ENCODE measurements around the gene RANBP10.

DNA sequence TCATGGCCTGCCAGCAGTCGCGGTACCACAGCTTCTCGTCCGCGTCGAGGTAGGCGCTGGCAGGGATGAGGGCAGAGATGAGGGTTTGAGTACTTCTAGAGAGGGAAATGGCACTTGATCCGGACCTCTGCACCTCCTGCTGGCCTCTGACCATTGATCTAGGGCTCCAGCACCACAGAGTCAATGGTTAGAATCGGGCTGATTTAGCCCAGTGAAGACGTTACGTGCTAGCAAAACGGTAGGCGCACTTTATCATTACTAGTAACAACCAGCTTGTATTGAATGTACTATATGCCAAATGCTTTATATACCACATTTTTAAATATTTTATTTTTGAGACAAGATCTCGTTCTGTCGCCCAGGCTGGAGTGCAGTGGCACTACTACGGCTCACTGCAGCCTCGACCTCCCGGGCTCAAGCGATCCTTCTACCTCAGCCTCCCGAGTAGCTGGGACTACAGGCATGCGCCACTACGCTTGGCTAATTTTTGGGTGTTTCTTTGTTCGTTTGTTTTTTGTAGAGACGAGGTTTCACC is 855 bp upstream of the RANBP10 start:
- TF ChIP-seq, protein P1, sequence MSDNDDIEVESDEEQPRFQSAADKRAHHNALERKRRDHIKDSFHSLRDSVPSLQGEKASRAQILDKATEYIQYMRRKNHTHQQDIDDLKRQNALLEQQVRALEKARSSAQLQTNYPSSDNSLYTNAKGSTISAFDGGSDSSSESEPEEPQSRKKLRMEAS (IDR thresholded peaks at IDR 0.05; ENCODE audit: insufficient read depth, insufficient read length) = no peak
- no peak for TF ChIP-seq POLR2A (IDR thresholded peaks at IDR 0.05; ENCODE audit: low read depth, low read length)
- TF ChIP-seq, protein P2, sequence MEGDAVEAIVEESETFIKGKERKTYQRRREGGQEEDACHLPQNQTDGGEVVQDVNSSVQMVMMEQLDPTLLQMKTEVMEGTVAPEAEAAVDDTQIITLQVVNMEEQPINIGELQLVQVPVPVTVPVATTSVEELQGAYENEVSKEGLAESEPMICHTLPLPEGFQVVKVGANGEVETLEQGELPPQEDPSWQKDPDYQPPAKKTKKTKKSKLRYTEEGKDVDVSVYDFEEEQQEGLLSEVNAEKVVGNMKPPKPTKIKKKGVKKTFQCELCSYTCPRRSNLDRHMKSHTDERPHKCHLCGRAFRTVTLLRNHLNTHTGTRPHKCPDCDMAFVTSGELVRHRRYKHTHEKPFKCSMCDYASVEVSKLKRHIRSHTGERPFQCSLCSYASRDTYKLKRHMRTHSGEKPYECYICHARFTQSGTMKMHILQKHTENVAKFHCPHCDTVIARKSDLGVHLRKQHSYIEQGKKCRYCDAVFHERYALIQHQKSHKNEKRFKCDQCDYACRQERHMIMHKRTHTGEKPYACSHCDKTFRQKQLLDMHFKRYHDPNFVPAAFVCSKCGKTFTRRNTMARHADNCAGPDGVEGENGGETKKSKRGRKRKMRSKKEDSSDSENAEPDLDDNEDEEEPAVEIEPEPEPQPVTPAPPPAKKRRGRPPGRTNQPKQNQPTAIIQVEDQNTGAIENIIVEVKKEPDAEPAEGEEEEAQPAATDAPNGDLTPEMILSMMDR (IDR thresholded peaks at IDR 0.05; ENCODE audit: extremely low read depth in 1 of 2, insufficient read depth in 1 of 2, low read depth in 1 of 2, low read length in 2 of 2) = no peak

Measured in endothelial cell of umbilical vein (primary cell).